Measurements from ENCODE around the gene PDCD1LG2. TPM values are rescaled to one million over a fixed set of nuclear protein-coding genes. Genes with fewer than 3 reads are reported as not detected.

The PDCD1LG2 gene
- total and polyA plus RNA-seq, 2 of the 8 experiments (the other 6 are each of a cell fraction or from before 2014, with no cell fraction given) = not detected

GRCh38 chr9:5481322-5482040 is 28.9 kb upstream of the PDCD1LG2 start:
- Histone ChIP-seq H3K23me2 (ENCODE audit: low read depth, low read length) (no peaks in the 10 kb centered on the region; the same call in 1 of the 2 replicates), H4K8ac (ENCODE audit: extremely low read depth, insufficient read depth, low read length) (no peak overlapping the region), H3K4me2 (ENCODE audit: insufficient read depth in 1 of 2, low read depth in 2 of 2, low read length in 2 of 2) (no peak overlapping the region), H2BK15ac (ENCODE audit: low read length) (no peak overlapping the region), H3K79me1 (ENCODE audit: low read depth, low read length) (no peaks in the 10 kb centered on the region), H3K36me3 (ENCODE audit: control insufficient read depth in 2 of 4, insufficient read depth in 4 of 4, low read length in 3 of 4) (no peaks in the 10 kb centered on the region), H2AFZ (ENCODE audit: low read length) (no peak overlapping the region), H3K9ac (replicated peaks in 1 of 4; ENCODE audit: extremely low read depth in 1 of 4, low read depth in 3 of 4, low read length in 3 of 4) (no peak overlapping the region), H2BK20ac (ENCODE audit: low read length) (no peak overlapping the region), H3K18ac (ENCODE audit: extremely low read depth, low read length) (no peak overlapping the region), H4K5ac (ENCODE audit: insufficient read length, low read depth, low read length) (no peak overlapping the region), H3K14ac (ENCODE audit: insufficient read length) (no peak overlapping the region), H3K27ac (ENCODE audit: low read depth, low read length) (no peak overlapping the region), H3K4me3 (ENCODE audit: extremely low read depth in 1 of 4, insufficient read depth in 2 of 4, low read depth in 3 of 4, low read length in 4 of 4) (no peak overlapping the region), H4K20me1 (replicated peaks in 1 of 2; ENCODE audit: control insufficient read depth in 1 of 2, insufficient read depth in 2 of 2, low read length in 2 of 2) (no peaks in the 10 kb centered on the region), H3K23ac (ENCODE audit: insufficient read length) (no peak overlapping the region), H3K56ac (replicated peaks; ENCODE audit: insufficient read length, low read depth, low read length) (no peak overlapping the region), H3K4me1 (replicated peaks in 1 of 4; ENCODE audit: control insufficient read depth in 3 of 4, insufficient read depth in 4 of 4, low read length in 3 of 4) (no peaks in the 10 kb centered on the region), H3K79me2 (ENCODE audit: control insufficient read depth in 1 of 2, insufficient read depth in 2 of 2, low read length in 2 of 2) (no peaks in the 10 kb centered on the region), H2AK5ac (ENCODE audit: low read depth, low read length) (no peak overlapping the region), H2BK120ac (replicated peaks; ENCODE audit: low read depth, low read length) (no peak overlapping the region), H2BK12ac (ENCODE audit: low read depth, low read length) (no peak overlapping the region), H4K91ac (replicated peaks; ENCODE audit: insufficient read length, low read length) (no peak overlapping the region), H2BK5ac (ENCODE audit: low read depth, low read length) (no peak overlapping the region), H3K9me3 (ENCODE audit: insufficient read depth in 2 of 2, low read depth in 1 of 2, low read length in 1 of 2) (peaks cover 7 to 9% of the 10 kb centered on the region in 2 experiments; a peak in 1 of 4 replicates), H3K27me3 (replicated peaks in 1 of 4; ENCODE audit: control insufficient read depth in 3 of 4, extremely low read depth in 1 of 4, insufficient read depth in 3 of 4, low read length in 3 of 4) (no peaks in the 10 kb centered on the region), H3K4ac (replicated peaks; ENCODE audit: insufficient read length, low read depth, low read length) (no peak overlapping the region)
- DNase-seq (ENCODE audit: low read depth in 1 of 2, low spot score in 2 of 2) = no peak
- 94% methylated on average over 5 of the region's 5 CpGs; no CpG with 5 or more reads in 1 of the 2 experiments for WGBS, 2 experiments (ENCODE audit: extremely low coverage in 1 of 2, insufficient coverage in 1 of 2, insufficient read length in 1 of 2, insufficient replicate concordance in 2 of 2, low coverage in 1 of 2, low lambda C conversion rate in 2 of 2, missing lambda C conversion rate in 1 of 2)
- ChIA-PET POLR2A (ENCODE audit: partially characterized antibody) (no interaction called here), CTCF (ENCODE audit: partially characterized antibody) (interaction anchor here (1.2 to 1.5 kb wide), 3 partner anchors 34 to 89 kb away, joined by 3 to 4 read pairs (median 3); no protein-coding TSS in a partner anchor)
- no peak for FAIRE-seq
- TF ChIP-seq CTBP2 (IDR thresholded peaks at IDR 0.05; ENCODE audit: borderline replicate concordance, insufficient read depth, insufficient read length, low read length) = no peak
- TF ChIP-seq CHD2 (IDR thresholded peaks at IDR 0.05; ENCODE audit: low read length) = no peak
- TF ChIP-seq TBP (IDR thresholded peaks at IDR 0.05; ENCODE audit: low read depth, low read length) = no peak
- no peak for TF ChIP-seq RNF2 (IDR thresholded peaks at IDR 0.05; ENCODE audit: borderline replicate concordance, low read depth, low read length, missing control alignments, poor library complexity, severe bottlenecking)
- TF ChIP-seq SIN3A (conservative IDR thresholded peaks at IDR 0.05 in 1 of 2, IDR thresholded peaks at IDR 0.05 in 1 of 2; ENCODE audit: low read depth in 1 of 2, low read length in 2 of 2) = no peak
- TF ChIP-seq POLR2AphosphoS5 (IDR thresholded peaks at IDR 0.05; ENCODE audit: low read depth, low read length) = no peak
- no peak for TF ChIP-seq HDAC2 (IDR thresholded peaks at IDR 0.05; ENCODE audit: borderline replicate concordance in 1 of 2, low read depth in 2 of 2, low read length in 2 of 2)
- no peak for TF ChIP-seq SIX5 (IDR thresholded peaks at IDR 0.05; ENCODE audit: low read depth, low read length)
- no peak for TF ChIP-seq MAFK (IDR thresholded peaks at IDR 0.05; ENCODE audit: low read depth, low read length)
